ENCODE results near the gene KL.

KL gene

DNA sequence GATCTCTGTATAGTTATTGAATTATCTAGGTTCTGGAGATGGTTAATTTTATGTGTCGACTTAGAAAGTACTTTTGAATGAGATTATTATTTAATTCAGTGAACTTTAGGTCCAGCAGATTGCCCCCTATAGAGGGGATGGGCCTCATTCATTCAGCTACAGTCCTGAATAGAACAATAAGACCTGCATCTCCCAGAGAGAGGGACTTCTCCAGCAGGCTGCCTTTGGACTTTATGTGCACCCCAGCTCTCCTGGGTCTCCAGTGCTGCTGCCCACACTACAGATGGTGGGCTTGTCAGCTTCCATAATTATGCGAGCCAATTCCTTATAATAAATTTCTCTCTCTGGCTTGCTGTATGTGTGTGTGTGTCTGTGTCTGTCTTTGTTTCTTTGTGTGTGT, 39.3 kb upstream of the KL start:
- H3K4me3 ChIP-seq (replicated peaks; ENCODE audit: low read depth, low read length), result no peak overlapping the region
- TF ChIP-seq, protein P1, sequence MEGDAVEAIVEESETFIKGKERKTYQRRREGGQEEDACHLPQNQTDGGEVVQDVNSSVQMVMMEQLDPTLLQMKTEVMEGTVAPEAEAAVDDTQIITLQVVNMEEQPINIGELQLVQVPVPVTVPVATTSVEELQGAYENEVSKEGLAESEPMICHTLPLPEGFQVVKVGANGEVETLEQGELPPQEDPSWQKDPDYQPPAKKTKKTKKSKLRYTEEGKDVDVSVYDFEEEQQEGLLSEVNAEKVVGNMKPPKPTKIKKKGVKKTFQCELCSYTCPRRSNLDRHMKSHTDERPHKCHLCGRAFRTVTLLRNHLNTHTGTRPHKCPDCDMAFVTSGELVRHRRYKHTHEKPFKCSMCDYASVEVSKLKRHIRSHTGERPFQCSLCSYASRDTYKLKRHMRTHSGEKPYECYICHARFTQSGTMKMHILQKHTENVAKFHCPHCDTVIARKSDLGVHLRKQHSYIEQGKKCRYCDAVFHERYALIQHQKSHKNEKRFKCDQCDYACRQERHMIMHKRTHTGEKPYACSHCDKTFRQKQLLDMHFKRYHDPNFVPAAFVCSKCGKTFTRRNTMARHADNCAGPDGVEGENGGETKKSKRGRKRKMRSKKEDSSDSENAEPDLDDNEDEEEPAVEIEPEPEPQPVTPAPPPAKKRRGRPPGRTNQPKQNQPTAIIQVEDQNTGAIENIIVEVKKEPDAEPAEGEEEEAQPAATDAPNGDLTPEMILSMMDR (IDR thresholded peaks at IDR 0.05; ENCODE audit: low read length, missing control alignments), result no peak
- no peak for DNase-seq (ENCODE audit: low read depth)

DNA sequence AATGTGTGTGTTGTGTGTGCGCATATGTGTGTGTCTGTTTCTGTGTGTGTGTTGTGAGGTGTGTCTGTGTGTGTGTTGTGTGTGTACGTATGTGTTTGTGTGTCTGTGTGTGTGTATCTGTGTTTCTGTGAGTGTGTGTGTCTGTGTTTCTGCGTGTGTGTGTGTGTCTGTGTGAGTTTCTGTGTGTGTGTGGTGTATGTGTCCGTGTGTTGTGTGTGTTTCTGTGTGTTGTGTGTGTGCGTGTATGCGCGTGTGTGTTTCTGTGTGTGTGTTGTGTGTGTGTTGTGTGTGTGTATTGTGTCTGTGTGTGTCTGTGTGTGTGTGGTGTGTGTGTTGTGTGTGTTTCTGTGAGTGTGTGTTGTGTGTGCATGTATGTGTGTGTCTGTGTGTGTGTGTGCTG, 38.9 kb upstream of the KL start:
- DNase-seq (ENCODE audit: low read depth), result no peak
- TF ChIP-seq, protein P1 (IDR thresholded peaks at IDR 0.05; ENCODE audit: low read length, missing control alignments), result no peak
- no peak overlapping the region for H3K4me3 ChIP-seq (replicated peaks; ENCODE audit: low read depth, low read length)

DNA sequence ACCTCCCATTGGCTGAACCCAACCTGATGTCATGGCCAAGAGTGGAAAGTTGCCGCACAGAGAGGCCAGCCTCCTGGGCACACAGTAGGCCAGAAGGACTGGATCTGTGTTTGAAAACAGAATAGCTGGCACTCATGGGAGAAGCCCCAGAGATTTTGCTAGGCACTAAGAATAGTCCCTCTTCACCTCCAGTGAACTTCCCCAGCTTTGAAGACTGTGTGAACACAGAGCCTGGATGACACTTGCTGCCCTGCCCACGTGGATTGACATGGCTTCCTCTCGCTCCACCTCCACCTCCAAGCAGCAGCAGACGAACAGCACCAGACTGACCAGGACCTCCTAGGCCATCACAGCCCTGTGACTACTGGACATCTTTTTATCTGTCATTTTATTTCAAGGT, 37.9 kb upstream of the KL start:
- TF ChIP-seq, protein P1 (IDR thresholded peaks at IDR 0.05; ENCODE audit: low read length, missing control alignments), result no peak
- H3K4me3 ChIP-seq (replicated peaks; ENCODE audit: low read depth, low read length), result no peak overlapping the region
- DNase-seq (ENCODE audit: low read depth), result no peak

DNA sequence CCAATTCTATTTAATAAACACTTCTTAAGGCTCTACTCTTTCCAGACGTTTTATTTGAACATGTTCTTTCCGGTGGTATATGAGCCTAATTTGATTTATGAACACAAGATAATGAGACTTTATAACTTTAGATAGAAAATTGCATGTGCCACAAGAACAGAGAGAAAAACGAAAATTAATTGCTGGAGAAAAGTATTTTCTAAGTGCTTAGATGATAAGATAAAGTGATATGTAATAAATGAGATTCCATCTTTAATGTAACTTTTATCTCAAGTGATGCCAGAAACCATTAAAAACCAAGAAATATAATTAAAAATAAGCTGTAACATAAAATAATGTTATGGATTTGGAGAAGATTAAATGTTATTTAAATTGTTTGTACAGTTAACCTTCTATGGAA, 33.2 kb upstream of the KL start:
- no peak for DNase-seq (ENCODE audit: low read depth)
- H3K4me3 ChIP-seq (replicated peaks; ENCODE audit: low read depth, low read length), result no peak overlapping the region
- TF ChIP-seq, protein P1 (IDR thresholded peaks at IDR 0.05; ENCODE audit: low read length, missing control alignments), result no peak

DNA sequence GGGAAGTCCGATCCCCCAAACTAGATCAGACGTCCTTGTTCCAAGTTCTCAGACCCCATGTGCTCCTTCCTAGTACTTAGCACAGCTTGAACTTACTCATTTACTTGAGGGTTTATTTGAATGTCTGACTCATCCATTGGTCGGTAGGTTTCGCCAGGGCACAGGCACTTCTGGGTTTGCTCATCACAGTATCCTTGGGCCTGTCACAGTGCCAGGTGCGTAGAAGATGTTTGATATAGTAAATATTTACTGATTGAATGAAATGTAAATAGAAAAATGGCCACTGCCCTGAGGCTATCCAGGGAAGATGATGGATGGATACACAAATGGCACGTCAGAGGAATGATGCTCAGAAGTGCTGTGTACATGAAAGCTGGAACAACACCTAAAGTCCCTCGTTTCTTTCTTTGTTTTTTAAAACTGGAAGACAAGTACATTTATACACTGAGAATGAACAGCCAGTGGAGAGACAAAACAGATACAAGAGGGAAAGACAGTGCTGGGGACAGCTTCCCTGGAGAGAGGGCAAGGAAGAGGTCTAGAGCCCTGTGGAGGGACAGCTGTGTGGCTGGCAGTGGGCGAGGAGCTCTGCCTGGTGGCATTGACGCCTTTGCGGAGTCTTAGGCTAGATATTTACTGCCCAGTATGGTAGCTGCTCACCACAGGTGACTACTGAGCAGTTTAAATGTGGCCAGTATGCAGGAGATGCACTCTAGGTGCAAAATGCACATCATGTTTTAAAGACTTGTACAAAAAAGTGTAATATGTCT, 31.2 kb upstream of the KL start:
- no peak for DNase-seq (ENCODE audit: low read depth)
- TF ChIP-seq, protein P1 (IDR thresholded peaks at IDR 0.05; ENCODE audit: low read length, missing control alignments), result no peak
- H3K4me3 ChIP-seq (replicated peaks; ENCODE audit: low read depth, low read length), result no peak overlapping the region

DNA sequence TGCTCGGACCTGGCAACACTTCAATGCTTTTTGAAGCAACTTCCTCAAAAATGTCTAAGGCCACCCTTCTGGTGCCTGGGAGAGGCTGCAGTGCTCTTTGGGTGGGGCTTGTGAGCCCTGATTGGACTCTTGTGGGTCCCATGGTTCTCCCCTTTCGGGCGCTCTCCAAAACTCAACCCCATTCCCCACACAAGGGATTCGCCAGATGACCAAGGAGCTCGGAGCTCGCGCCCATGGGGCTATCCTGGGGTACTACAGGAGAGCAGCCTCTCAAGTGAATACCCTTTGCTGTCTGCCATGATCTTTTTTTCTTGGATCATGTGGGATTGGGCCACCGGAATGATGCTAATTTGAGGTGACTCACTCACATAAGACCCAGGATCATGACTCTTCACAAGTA, 29.7 kb upstream of the KL start:
- no peak overlapping the region for H3K4me3 ChIP-seq (replicated peaks; ENCODE audit: low read depth, low read length)
- TF ChIP-seq, protein P1 (IDR thresholded peaks at IDR 0.05; ENCODE audit: low read length, missing control alignments), result no peak
- no peak for DNase-seq (ENCODE audit: low read depth)

DNA sequence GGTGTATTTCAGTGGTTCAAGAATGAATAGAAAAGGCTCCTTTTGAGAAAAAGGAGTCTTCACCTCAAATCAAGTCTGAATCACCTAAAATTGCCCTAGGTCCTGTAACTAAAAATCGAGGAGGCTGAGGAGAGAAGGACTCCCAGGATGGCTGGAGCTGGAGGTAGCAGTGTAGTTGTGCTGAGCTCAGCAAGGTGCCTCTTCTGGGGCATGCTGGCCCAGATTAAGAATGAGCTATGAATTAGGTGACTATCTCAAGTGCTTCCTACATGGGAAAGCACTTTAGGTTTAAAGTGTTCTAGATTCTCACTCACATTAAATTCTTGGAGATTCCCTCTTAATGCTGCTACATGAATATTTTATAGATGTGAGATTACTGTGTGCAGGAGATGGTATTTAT, 28.8 kb upstream of the KL start:
- DNase-seq (ENCODE audit: low read depth), result no peak
- TF ChIP-seq, protein P1 (IDR thresholded peaks at IDR 0.05; ENCODE audit: low read length, missing control alignments), result no peak
- H3K4me3 ChIP-seq (replicated peaks; ENCODE audit: low read depth, low read length), result no peak overlapping the region
